H1 (cell line): ENCODE data around the gene EIF4E1B. TPM values are rescaled to one million over a fixed set of nuclear protein-coding genes. Genes with fewer than 3 reads are reported as not detected.

ENCODE experiments used
- ATF2 ChIP-seq: IDR thresholded peaks from 2 replicates; pipeline ENCODE4 v1.6.1; 2012; ENCODE audit warnings: low read length, inconsistent platforms
- JUN ChIP-seq: IDR thresholded peaks from 2 replicates; pipeline ENCODE4 v1.6.1; 2011; ENCODE audit warnings: low read depth, mild to moderate bottlenecking, improper control_type of control experiment, low read length
- RAD21 ChIP-seq, 2 experiments: IDR thresholded peaks in 1 of 2; conservative IDR thresholded peaks in 1 of 2; 2 replicates each; pipeline ENCODE4 v1.6.1; 2011; ENCODE audit warnings: low read depth in 2 of 2, low read length in 2 of 2, improper control_type of control experiment in 1 of 2, inconsistent platforms in 1 of 2, mild to moderate bottlenecking in 1 of 2, moderate library complexity in 1 of 2
- polyA plus RNA-seq, 7 experiments: library from polyadenylated mRNA; depleted of rRNA in 3 of 7; stranded (reverse) in 5 of 7; unstranded in 2 of 7; fragments of >200 nt in 5 of 7; fragments of 200-250 nt in 2 of 7; gene quantifications; 1 replicate in 5 of 7; 2 replicates in 1 of 7; 4 replicates in 1 of 7; pipeline versions ENCODE4 v1.2.1 to v1.2.3, GENCODE V29; 2011 to 2013; ENCODE audit warnings: missing spikeins in 2 of 7, mixed read lengths in 2 of 7
- total RNA-seq: library from RNA; stranded (reverse); fragmentation: NEBNext Ultra II Directional; extraction: Animal tissue kit (Norgen Biotek cat#: 25700); gene quantifications from 2 replicates; pipeline ENCODE4 v1.2.1, GENCODE V29; 2021

Gene EIF4E1B
- total and polyA plus RNA-seq, 2 of the 8 experiments (the other 6 are each of a cell fraction or from before 2014, with no cell fraction given): 0.97 to 1.3 TPM

GRCh38 chr5:176675676-176676360 lies 45.3 kb downstream of the EIF4E1B start (continued):
- TF ChIP-seq JUN: no peak
- no peak for TF ChIP-seq ATF2
- TF ChIP-seq RAD21 (IDR thresholded peaks at IDR 0.05 in 1 of 2, conservative IDR thresholded peaks at IDR 0.05 in 1 of 2; ENCODE audit: low read depth in 2 of 2, low read length in 2 of 2): peak; percentile 39 to 56
